Measurements from ENCODE around the gene THRB.

DNA sequence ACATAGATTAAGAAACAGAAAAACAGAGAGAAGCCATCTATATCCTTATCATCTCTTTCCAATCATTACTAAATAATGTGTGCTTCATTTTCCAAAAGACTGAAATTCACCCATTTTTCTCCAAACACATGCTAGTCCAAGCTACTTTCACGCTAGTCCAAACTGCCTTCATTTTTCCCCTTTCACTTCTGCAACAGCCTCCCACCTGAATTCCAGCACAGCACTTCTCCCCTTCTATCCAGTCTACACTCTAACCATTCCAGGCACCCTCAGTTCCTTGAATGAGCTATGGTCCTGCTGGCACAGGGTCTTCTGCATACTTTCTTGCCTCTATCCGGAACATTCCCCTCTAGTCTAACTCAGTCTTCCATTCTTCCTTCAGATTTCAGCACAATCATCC, 112.0 kb downstream of the THRB start:
- TF ChIP-seq, protein P1, sequence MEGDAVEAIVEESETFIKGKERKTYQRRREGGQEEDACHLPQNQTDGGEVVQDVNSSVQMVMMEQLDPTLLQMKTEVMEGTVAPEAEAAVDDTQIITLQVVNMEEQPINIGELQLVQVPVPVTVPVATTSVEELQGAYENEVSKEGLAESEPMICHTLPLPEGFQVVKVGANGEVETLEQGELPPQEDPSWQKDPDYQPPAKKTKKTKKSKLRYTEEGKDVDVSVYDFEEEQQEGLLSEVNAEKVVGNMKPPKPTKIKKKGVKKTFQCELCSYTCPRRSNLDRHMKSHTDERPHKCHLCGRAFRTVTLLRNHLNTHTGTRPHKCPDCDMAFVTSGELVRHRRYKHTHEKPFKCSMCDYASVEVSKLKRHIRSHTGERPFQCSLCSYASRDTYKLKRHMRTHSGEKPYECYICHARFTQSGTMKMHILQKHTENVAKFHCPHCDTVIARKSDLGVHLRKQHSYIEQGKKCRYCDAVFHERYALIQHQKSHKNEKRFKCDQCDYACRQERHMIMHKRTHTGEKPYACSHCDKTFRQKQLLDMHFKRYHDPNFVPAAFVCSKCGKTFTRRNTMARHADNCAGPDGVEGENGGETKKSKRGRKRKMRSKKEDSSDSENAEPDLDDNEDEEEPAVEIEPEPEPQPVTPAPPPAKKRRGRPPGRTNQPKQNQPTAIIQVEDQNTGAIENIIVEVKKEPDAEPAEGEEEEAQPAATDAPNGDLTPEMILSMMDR (IDR thresholded peaks at IDR 0.05; ENCODE audit: extremely low read depth in 1 of 2, insufficient read depth in 1 of 2, low read depth in 1 of 2, low read length in 2 of 2): no peak
- no peak for TF ChIP-seq POLR2AphosphoS5 (IDR thresholded peaks at IDR 0.05; ENCODE audit: insufficient read depth, low read depth, low read length)
- TF ChIP-seq EZH2 (IDR thresholded peaks at IDR 0.05; ENCODE audit: borderline replicate concordance, low read depth, low read length, severe bottlenecking): no peak
- no peak for TF ChIP-seq POLR2A (IDR thresholded peaks at IDR 0.05; ENCODE audit: low read depth, low read length)
- TF ChIP-seq FOS (IDR thresholded peaks at IDR 0.05; ENCODE audit: borderline replicate concordance, insufficient read depth, low read length): no peak
- TF ChIP-seq, protein P2, sequence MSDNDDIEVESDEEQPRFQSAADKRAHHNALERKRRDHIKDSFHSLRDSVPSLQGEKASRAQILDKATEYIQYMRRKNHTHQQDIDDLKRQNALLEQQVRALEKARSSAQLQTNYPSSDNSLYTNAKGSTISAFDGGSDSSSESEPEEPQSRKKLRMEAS (IDR thresholded peaks at IDR 0.05; ENCODE audit: insufficient read depth, insufficient read length): no peak
- TF ChIP-seq MYC (IDR thresholded peaks at IDR 0.05; ENCODE audit: low read depth, low read length): no peak

Measured in endothelial cell of umbilical vein (primary cell).